ENCODE data around the gene NRM.
"Not testable (repeated sequence)": the region's sequence is repeated elsewhere in the genome, so short reads cannot be mapped to it uniquely, and the experiment has no call there.

The NRM gene, protein sequence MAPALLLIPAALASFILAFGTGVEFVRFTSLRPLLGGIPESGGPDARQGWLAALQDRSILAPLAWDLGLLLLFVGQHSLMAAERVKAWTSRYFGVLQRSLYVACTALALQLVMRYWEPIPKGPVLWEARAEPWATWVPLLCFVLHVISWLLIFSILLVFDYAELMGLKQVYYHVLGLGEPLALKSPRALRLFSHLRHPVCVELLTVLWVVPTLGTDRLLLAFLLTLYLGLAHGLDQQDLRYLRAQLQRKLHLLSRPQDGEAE

DNA sequence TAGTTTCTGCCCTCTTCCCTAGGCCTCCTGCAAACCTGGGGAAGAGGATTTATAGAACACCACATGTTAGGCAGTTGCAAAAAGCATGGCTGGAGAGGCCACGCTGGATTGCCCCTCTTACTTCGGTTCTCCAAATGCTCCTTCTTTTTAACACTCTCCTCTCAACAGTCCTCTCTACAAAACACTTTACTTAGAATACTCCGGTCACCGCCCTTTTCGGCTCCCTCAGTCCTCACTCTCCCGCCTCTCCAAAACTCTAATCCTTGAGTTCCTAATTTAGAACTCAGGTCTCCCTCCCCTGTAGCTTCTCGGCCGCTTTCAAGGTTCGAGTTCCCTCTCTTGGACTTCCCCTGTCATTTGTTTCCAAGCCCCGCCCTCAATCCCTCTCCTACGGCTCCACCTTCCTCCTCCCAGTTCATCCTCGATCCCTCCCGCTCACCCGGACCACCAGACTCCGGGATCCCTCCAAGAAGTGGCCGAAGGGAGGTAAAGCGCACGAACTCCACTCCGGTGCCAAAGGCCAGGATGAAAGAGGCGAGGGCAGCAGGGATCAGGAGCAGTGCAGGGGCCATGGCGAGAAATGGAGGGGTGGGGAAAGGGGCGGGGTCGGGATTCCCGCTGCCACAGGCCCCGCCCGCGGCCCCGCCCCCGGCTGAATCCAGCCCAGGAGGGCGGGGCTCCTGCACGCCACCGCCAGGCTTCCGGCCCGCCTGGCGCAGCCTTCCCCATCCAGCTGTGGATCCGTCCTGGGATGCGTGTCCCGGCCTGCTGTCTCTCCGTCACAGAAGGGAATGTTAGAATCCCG is at the start of gene NRM:
TSS of gene NRM (minus strand) at position 582 of the 805 bp plus-strand sequence. CDS start at position 572, 10 bp downstream.
- peak within 1 kb of the TSS; percentile 72 for H3K4me3 ChIP-seq (ENCODE audit: low read depth, low read length)

DNA sequence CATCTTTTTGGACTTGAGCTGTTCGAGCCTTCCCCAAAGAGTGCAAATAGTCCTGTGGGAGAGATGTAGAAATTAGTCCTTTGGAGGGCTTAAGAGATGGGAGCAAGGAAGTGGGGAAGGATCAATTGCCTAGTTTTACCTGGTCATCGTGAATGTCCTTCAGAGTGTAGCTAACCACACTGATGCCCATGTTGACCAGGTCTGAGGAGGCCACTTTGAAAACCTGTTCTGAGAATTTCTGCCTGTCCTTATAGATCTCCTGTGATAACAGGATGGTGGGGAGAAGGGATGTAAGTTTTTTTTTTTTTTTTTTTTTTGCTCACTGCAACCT is 49.7 kb upstream of the NRM start:
- H3K4me3 ChIP-seq (ENCODE audit: low read depth, low read length), result no peak overlapping the region

DNA sequence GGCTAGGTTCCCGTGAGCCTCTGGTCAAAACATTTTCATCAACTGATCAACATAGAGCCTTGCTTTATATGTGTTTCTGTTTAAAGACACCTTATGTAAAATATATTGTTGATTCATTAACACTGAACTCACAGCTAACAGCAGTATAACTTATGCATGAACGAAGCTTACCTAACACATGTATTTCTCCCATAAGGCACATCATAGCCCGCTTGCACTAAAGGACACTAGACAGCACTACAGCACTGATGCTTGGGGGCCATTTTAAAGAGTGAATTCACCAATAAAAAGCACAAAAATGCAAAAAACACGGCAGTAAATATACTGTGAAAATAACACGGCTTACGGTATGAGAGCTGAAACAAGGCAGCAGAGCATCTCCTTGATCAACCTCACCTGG is 47.7 kb upstream of the NRM start:
- no peak overlapping the region for H3K4me3 ChIP-seq (ENCODE audit: low read depth, low read length)

DNA sequence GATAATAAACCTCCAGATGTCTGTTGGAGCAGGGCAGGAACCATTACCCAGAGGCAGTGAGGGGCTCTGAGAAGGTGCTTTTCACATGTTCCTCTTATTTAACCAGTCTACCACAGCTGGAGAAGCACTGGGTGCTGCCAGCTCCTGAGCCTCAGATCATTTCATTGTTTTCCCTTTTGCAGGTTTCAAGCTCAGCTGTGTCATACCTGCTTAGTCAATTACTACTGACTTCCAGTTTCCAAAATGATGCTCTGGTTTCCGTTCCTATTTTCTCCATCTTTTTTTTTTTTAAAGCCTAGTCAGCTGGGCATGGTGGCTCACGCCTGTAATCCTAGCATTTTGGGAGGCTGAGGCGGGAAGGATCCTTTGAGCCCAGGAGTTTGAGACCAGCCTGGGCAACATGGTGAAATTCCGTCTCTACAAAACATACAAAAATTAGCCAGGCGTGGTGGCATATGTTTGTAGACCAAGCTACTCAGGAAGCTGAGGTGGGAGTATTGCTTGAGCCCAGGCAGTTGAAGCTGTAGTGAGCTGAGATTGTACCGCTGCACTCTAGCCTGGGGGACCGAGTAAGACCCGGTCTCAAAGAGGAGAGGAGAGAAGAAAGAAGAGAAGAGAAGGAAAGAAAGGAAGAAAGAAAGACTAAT is 45.0 kb upstream of the NRM start:
- no peak overlapping the region for H3K4me3 ChIP-seq (ENCODE audit: low read depth, low read length)

DNA sequence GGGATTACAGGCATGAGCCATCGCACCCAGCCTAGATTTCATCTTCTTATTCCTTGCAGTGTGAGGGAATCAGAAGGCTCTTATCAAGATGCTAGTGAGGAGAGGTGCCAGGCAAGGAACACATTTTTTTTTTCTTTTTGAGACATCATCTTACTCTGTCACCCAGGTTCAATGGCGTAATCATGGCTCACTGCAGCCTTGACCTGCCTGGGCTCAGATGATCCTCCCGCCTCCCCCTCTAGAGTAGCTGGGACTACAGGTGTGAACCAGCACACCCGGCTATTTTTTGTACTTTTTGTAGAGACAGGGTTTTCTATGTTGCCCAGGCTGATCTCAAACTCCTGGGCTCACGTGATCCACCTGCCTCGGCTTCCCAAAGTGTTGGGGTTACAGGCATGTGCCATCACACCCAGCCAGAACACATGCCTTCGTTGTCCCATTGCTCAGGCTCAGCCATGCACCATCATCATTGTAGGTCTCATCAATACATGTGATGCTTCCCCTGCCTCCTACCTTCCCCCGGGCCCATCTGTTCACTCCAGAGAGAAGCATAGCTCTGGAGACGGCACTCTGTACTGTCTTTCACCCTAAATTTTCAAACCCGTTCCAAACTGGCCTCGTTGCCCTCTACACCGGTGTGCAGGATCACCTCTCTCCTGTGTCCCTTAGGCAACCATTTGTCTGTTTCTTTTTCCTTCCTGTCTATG is 41.6 kb upstream of the NRM start:
- no peak overlapping the region for H3K4me3 ChIP-seq (ENCODE audit: low read depth, low read length)

DNA sequence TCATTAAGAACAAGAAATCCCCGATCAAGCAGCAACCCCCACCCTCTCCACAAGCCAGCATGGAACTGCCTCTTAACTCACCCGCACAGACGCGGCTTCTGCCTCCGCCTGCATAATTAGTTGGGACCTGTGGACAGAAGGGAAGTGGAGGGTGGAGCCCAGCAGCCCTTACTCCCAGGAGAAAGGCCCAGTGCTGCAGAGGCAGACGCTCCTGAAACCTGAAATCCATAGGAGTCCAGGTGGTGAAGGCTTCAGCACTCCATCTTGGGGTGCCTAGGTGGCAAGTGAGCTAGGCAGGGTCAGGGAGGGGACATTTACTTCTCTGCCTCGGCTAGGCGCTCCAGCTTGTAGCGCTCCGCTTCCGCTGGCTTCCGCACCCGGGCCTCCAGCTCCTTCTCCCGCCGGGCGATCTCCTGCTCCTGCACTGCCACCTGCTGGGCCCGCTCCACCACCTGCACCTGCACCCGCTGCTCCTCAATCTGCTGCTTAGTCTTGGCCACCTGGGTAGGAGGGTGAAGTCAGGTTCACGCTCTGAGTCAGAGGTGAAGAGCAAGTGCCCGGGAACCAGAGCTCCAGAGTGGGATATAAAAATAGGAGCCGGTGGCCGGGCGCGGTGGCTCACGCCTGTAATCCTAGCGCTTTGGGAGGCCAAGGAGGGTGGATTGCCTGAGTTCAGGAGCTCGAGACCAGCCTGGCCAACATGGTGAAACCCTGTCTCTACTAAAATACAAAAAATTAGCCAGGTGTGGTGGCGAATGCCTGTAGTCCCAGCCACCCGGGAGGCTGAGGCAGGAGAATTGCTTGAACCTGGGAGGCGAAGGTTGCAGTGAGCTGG is 40.0 kb upstream of the NRM start:
- no peak overlapping the region for H3K4me3 ChIP-seq (ENCODE audit: low read depth, low read length)

DNA sequence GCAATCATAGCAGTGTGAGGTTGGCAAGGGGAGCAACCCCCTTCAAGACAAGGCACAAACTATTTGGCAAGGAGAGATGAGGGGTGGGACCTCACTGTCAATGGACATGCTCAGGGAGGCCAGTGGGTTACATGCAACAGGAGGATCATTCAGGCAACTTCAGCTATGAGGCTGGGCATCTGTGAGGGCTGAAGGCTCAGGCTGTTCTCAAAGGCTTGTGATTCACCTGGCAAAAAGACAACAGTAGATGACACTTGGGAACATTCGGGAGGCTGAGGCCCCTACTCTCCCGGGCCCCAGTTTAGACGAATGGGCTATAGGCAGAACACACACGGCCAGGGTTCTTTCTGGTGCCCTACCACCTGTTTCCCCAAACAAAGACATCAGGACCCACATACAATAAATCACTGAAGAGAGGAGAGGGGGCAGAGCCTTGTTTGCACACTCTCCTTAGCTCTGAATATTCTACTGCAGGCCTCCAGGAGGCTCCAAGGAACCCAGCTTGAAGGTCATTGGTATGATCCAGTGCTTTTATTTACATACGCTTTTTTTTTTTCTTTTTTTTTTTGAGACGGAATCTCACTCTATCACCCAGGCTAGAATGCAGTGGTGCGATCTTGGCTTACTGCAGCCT is 37.3 kb upstream of the NRM start:
- no peak overlapping the region for H3K4me3 ChIP-seq (ENCODE audit: low read depth, low read length)

DNA sequence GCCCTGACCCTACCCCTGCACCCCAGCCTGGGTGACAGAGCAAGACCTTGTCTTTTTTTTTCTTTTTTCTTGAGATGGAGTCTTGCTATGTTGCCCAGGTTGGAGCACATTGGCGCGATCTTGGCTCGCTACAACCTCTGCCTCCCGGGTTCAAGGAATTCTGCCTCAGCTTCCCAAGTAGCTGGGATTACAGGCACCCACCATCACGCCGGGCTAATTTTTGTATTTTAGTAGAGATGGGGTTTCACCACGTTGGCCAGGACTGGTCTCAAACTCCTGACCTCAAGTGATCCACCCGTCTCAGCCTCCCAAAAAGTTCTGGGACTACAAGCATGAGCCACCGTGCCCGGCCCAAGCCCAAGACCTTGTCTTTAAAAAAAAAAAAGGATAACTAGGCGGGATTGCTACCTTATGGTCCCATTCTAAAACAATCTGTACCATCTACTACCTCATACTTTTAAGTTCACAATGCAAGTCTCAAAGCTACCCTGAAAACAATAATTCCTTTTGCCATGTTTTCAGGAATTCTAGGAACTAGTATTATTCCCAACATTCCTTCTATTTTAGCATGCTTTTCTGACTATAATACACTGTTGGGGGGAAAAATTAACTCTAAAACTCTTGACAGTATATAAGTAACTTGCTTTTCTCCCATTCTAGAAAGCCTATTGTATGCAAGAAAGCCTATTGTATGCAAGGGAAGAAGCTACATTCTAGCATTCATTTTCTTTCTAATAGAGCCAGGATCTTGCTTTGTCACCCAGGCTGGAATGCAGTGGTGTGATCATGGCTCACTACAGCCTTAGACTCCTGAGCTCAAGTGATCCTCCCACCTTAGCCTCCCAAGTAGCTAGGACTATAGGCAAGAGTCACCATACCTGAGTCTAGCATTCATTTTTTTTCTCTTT is 36.0 kb upstream of the NRM start:
- no peak overlapping the region for H3K4me3 ChIP-seq (ENCODE audit: low read depth, low read length)

DNA sequence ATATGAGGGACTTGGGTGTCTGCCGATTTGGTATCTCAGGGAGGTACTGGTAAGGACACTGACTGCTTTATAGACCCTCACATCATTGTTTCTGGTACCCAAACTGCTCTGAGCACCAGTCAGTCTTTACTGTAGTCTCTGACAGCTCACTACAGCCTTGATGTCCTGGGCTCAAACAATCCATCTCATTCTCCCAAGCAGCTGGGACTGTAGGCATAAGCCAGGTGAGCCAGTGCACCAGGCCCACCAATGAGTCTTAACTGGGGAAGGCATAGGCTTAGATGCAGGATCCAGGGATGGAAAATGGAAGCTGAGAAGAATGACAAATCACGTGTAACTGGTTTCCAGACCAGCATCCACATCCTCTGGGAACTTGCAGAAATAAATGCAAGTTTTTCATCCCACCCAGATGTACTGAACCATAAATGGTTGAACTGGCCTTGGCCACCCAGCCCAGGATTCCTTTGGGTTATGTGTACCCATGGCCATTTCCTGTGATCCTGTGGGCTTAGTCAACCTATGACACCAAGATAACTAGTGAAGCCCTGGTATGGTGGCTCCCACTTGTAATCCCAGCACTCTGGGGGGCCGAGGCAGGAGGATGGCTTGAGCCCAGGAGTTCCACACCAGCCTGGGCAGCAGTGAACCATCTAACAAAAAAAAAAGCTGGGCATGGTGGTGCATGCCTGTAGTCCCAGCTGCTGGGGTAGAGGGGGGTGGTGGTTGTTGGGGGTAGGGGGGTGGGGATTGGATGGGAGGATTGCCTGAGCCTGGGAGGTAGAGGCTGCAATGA is 35.1 kb upstream of the NRM start:
- no peak overlapping the region for H3K4me3 ChIP-seq (ENCODE audit: low read depth, low read length)

DNA sequence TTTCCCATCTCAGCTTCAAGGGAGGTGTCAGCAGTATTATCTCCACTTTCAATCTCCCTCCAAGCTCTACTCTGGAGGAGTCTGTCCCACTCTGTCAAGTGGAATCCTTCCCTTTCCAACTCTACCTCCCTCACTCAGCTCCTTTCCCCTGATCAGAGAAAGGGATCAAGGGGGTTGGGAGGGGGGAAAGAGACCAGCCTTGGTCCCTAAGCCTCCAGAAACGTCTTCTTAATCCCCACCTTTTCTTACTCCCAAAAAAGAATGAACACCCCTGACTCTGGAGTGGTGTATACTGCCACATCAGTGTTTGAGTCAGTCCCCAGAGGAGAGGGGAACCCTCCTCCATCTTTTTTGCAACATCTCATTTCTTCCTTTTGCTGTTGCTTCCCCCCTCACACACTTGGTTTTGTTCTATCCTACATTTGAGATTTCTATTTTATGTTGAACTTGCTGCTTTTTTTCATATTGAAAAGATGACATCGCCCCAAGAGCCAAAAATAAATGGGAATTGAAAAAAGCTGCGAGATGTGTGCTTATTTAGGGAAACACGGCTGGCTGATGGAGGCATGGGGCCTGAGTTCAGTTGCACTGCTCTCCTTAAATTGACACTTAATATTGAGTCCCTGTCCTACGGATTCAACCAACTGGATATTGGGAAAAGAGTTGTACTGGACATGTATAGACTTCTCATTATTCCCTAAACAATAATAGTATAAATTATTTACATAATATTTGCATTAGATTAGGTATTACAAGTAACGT is 34.3 kb upstream of the NRM start:
- H3K4me3 ChIP-seq (ENCODE audit: low read depth, low read length), result no peak overlapping the region

DNA sequence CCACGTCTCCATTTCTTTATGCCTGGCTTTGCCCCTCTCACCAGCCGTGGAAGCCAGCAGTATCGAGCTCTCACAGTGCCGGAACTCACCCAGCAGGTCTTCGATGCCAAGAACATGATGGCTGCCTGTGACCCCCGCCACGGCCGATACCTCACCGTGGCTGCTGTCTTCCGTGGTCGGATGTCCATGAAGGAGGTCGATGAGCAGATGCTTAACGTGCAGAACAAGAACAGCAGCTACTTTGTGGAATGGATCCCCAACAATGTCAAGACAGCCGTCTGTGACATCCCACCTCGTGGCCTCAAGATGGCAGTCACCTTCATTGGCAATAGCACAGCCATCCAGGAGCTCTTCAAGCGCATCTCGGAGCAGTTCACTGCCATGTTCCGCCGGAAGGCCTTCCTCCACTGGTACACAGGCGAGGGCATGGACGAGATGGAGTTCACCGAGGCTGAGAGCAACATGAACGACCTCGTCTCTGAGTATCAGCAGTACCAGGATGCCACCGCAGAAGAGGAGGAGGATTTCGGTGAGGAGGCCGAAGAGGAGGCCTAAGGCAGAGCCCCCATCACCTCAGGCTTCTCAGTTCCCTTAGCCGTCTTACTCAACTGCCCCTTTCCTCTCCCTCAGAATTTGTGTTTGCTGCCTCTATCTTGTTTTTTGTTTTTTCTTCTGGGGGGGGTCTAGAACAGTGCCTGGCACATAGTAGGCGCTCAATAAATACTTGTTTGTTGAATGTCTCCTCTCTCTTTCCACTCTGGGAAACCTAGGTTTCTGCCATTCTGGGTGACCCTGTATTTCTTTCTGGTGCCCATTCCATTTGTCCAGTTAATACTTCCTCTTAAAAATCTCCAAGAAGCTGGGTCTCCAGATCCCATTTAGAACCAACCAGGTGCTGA is 33.3 kb upstream of the NRM start:
- not testable (repeated sequence) for H3K4me3 ChIP-seq (ENCODE audit: low read depth, low read length)

DNA sequence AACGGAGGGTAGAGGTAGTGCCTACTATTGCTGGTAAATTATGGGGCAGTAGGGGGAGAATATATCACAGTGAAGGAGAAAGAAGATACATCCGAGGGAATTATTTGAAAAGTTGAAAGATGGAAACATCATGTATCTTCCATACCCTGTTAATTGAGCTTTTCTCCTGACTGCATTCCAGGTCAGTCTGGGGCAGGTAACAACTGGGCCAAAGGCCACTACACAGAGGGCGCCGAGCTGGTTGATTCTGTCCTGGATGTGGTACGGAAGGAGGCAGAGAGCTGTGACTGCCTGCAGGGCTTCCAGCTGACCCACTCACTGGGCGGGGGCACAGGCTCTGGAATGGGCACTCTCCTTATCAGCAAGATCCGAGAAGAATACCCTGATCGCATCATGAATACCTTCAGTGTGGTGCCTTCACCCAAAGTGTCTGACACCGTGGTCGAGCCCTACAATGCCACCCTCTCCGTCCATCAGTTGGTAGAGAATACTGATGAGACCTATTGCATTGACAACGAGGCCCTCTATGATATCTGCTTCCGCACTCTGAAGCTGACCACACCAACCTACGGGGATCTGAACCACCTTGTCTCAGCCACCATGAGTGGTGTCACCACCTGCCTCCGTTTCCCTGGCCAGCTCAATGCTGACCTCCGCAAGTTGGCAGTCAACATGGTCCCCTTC is 32.5 kb upstream of the NRM start:
- H3K4me3 ChIP-seq (ENCODE audit: low read depth, low read length), result not testable (repeated sequence)

DNA sequence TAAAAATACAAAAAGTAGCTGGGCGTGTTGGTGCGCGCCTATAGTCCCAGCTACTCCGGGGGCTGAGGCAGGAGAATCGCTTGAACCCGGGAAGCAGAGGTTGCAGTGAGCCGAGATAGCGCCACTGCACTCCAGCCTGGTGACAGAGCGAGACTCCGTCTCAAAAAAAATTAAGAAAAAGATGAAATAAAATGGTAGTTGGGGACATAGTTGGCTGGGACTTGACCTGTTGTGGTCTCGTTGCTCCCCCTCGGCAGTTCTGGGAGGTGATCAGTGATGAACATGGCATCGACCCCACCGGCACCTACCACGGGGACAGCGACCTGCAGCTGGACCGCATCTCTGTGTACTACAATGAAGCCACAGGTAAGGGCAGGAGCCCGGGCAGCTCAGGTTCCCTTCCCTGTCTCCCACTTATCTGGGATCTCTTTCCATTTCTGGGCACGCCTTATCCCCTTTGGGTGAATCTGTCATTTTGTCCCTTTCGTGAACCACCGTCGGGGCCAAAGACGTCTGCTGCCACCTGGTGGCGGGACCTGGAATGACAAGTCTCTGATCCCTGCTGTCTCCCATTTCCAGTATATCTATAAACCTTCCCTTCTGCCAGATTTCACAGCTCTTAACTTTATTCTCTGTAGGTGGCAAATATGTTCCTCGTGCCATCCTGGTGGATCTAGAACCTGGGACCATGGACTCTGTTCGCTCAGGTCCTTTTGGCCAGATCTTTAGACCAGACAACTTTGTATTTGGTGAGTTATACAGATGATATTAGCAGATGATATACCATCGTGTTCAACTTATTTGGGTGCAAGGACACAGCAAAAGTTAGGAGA is 31.7 kb upstream of the NRM start:
- peak overlapping the region; percentile 97 for H3K4me3 ChIP-seq (ENCODE audit: low read depth, low read length)

DNA sequence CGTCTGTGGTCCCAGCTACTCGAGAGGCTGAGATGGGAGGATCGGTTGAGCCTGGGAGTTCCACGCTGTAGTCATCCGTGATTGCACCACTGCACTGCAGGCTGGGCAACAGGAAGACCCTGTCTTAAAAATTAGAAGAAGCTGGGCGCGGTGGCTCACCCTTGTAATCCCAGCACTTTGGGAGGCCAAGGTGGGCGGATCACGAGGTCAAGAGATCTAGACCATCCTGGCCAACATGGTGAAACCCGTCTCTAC is 31.2 kb upstream of the NRM start:
- peak overlapping the region; percentile 97 for H3K4me3 ChIP-seq (ENCODE audit: low read depth, low read length)

DNA sequence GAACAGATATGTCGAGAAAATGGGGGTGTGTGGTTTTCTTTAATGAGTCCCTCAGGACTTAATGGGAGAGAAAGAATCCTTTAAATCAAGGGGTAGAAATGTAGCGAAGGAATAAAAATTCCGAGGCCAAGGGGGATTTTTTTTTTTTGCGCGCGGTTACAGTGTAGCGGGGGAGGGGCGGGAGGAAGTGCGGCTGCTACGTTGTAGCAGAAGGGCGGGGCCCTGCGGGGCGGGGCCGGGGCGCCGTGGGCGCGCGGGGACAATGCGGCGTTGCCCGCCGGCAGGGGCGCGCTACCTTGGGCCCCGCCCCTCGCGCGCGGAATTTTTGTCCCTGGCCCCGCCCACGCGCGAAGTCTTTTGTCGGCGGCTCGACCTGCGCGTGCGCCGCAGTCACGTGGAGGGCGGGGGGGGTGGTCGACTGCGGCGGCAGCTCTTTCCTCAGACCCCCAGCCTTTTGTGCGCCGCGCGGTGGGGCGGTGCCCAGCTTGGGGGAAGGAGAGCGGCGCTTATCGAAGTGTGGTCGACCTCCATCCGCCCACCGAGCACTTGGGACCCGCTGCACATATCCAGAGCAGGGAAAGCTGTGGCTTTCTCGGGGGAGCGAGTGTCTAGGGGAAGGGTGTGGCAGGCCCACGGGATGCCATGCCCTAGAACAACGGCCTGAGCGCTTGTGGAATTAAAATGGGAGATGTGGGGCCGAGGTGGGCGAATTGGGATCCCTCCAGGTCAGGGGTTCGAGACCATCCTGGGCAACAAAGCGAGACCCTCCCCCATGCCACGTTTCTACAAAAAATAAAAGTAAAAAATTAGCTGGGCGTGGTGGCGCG is 30.6 kb upstream of the NRM start:
- H3K4me3 ChIP-seq (ENCODE audit: low read depth, low read length), result peak overlapping the region; percentile 97
